Kidney (tissue), 14 donors: Measurements from ENCODE around the gene CCNL1. TPM values are rescaled to one million over a fixed set of nuclear protein-coding genes. Genes with fewer than 3 reads are reported as not detected.

Experiments used
- DNase-seq, 5 donors: peaks; one replicate each; pipeline ENCODE4 v3.0.0-alpha.2; 2013 to 2020
- FAIRE-seq: peaks from 2 replicates; lab custom pipeline; 2012; peaks lifted over from hg19 to GRCh38; lab: Jason Lieb, UNC
- H3K27ac ChIP-seq, 2 donors: one replicate each; pipeline ENCODE4 v1.7.0; 2013; ENCODE audit warnings: low read depth in 2 of 2, low read length in 2 of 2, inconsistent platforms in 1 of 2
- H3K27me3 ChIP-seq: one replicate; pipeline ENCODE4 v1.7.1; 2013; ENCODE audit warnings: low read length, inconsistent platforms; ENCODE audit not compliant: control insufficient read depth, insufficient read depth
- H3K36me3 ChIP-seq, 3 donors: one replicate each; pipeline versions ENCODE4 v1.7.0 to v1.7.1; 2013; ENCODE audit warnings: low read length in 3 of 3, control low read depth in 1 of 3, inconsistent platforms in 1 of 3; ENCODE audit not compliant: insufficient read depth in 3 of 3, control insufficient read depth in 2 of 3
- H3K4me1 ChIP-seq, 3 donors: one replicate each; pipeline versions ENCODE4 v1.7.0 to v1.7.1; 2013; ENCODE audit warnings: low read length in 3 of 3, inconsistent platforms in 1 of 3, low read depth in 1 of 3; ENCODE audit not compliant: control insufficient read depth in 2 of 3, insufficient read depth in 2 of 3
- H3K4me3 ChIP-seq, 3 donors: one replicate each; pipeline versions ENCODE4 v1.7.0 to v1.8.1; 2013; ENCODE audit warnings: low read length in 3 of 3, control low read depth in 1 of 3, inconsistent platforms in 1 of 3
- H3K9ac ChIP-seq, 3 donors: one replicate each; pipeline versions ENCODE4 v1.7.0 to v1.7.1; 2013; ENCODE audit warnings: low read length in 3 of 3, control low read depth in 1 of 3, inconsistent platforms in 1 of 3
- H3K9me3 ChIP-seq, 3 donors: one replicate each; pipeline versions ENCODE4 v1.7.0 to v1.7.1; 2013; ENCODE audit warnings: low read length in 3 of 3, control low read depth in 1 of 3, inconsistent platforms in 1 of 3; ENCODE audit not compliant: control insufficient read depth in 2 of 3, insufficient read depth in 1 of 3
- intact Hi-C: fragments of 100-400 bp; cut with DNase I; formaldehyde crosslinking; loops from one replicate; pipeline ENCODE4 v1.11.1; 2022
- polyA plus RNA-seq: library from polyadenylated mRNA; stranded (reverse); fragments of 350-450 nt; fragmentation: Illumina TruSeq; extraction: RNeasy Lipid Tissue Mini Kit (QIAGEN cat#74804); gene quantifications from one replicate; pipeline ENCODE4 v1.2.3, GENCODE V29; 2014; ENCODE audit warnings: low read depth, low replicate concordance; ENCODE audit not compliant: insufficient read depth
- total RNA-seq: library from RNA; stranded (reverse); fragmentation: NEBNext Ultra II Directional; extraction: Animal tissue kit (Norgen Biotek cat#: 25700); gene quantifications from one replicate; pipeline ENCODE4 v1.2.1, GENCODE V29; 2021
- TF ChIP-seq, protein P1 (sequence below): IDR thresholded peaks from 3 replicates; pipeline ENCODE4 v1.5.1; 2012; ENCODE audit warnings: mild to moderate bottlenecking, moderate library complexity, borderline replicate concordance; ENCODE audit not compliant: insufficient read depth; ENCODE audit errors: extremely low read depth
- donor health status: control.
- donor health status: control.
- donor health status: control.
- donor health status: control.
- donor health status: control.
- donor health status: DM: yes; HTN: yes; CAD: no.
- donor health status: Normal renal cell carcinoma (clear cell type).

CCNL1 gene
- total and polyA plus RNA-seq, 2 donors from 2014 or later: 41.7 to 104 TPM

DNA sequence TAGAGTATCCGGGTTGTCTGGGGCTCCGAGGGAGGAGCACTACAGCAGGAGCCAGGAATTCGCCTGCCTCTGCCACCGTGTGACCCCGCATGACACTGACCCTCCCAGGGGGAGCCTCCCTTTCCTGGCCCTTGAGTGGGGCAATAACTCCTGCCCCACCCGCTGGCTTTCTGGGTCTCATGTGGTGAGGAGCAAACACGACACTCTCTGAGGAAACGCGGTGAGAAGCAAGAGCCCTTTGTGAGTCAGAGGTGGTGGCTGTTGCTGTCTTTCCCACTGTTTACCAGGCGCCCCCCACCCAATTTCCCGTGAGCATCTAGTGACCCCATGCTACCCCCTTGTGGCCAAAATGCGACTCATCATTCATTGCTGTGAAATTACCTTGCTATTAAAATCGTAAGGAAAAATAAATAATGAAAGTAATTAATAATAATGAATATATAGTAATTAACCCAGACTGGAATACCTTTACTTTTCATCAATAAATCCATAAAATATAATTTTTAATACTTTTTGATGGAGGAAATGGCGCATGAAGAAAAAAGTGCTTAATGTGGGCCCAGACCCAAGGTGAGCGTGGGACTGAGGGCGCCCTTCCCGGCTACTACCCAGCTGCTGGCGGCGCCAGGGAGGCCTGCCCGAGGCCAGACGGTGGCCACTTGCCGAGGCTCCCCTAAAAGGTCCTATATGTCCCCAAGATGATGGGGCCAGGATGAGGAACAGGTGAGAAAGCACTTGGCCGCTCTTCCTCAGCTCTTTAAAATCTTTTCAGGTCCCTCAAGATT lies 29.3 kb downstream of the CCNL1 start:
- Histone ChIP-seq H3K9me3 (no peaks in the 10 kb centered on the region), H3K4me3 (no peak overlapping the region), H3K4me1 (peaks cover 0 to 19% (median 17%) of the 10 kb centered on the region in 3 donors), H3K27me3 (no peaks in the 10 kb centered on the region), H3K27ac (peak overlapping the region in 1 of 2 donors; percentile 47), H3K36me3 (no peaks in the 10 kb centered on the region), H3K9ac (no peak overlapping the region)
- no peak for FAIRE-seq
- intact Hi-C loops: loop anchor here (10.0 kb wide), 1 partner anchor 46 kb away; no protein-coding TSS in a partner anchor
- TF ChIP-seq, protein P1, sequence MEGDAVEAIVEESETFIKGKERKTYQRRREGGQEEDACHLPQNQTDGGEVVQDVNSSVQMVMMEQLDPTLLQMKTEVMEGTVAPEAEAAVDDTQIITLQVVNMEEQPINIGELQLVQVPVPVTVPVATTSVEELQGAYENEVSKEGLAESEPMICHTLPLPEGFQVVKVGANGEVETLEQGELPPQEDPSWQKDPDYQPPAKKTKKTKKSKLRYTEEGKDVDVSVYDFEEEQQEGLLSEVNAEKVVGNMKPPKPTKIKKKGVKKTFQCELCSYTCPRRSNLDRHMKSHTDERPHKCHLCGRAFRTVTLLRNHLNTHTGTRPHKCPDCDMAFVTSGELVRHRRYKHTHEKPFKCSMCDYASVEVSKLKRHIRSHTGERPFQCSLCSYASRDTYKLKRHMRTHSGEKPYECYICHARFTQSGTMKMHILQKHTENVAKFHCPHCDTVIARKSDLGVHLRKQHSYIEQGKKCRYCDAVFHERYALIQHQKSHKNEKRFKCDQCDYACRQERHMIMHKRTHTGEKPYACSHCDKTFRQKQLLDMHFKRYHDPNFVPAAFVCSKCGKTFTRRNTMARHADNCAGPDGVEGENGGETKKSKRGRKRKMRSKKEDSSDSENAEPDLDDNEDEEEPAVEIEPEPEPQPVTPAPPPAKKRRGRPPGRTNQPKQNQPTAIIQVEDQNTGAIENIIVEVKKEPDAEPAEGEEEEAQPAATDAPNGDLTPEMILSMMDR: peak; percentile 53
- DNase-seq: peak; percentile 76 to 92 (median 88)

DNA sequence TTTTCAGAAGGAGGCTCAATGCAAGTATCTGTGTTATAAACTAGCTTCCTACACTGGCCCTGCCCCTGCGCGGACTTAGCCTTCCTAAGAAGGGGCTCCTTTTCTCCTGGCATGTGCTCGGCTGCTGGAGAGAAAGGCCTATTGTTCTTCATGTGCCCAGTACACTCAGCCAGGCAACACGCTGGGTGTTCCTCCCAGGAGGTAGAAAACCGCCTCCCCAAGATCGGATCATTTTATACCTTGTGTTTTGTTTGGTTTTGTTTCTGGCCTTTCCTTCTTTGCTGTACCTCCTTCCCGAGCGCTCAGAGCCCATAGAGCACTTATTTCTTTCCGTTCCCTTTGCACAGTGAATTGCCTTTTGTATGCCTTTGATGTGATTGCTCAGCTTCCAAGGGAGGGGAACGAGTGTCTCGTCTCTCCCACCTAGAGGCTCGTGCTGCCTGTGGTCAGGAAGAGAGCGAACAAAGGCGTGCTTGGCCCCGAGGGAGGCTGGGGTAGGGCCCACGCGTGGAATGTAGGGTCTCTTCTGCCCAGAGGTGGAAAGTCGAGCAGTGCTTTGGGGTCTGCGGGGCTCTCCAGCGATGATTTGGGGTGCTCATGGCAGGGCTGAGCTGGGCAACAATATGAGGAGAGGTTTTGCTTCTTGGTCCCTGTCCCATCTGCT lies 30.0 kb downstream of the CCNL1 start:
- TF ChIP-seq, protein P1: no peak
- Histone ChIP-seq H3K36me3 (no peaks in the 10 kb centered on the region), H3K9me3 (no peaks in the 10 kb centered on the region), H3K27ac (peak overlapping the region; percentile 47 to 82), H3K9ac (no peak overlapping the region), H3K27me3 (no peaks in the 10 kb centered on the region), H3K4me3 (no peak overlapping the region), H3K4me1 (peaks cover 0 to 19% (median 10%) of the 10 kb centered on the region in 3 donors)
- no peak for FAIRE-seq
- DNase-seq: peak in 4 of 5 donors; percentile 35 to 63 (median 59)
- intact Hi-C loops: loop anchor here (10.0 kb wide), 1 partner anchor 45 kb away; no protein-coding TSS in a partner anchor

DNA sequence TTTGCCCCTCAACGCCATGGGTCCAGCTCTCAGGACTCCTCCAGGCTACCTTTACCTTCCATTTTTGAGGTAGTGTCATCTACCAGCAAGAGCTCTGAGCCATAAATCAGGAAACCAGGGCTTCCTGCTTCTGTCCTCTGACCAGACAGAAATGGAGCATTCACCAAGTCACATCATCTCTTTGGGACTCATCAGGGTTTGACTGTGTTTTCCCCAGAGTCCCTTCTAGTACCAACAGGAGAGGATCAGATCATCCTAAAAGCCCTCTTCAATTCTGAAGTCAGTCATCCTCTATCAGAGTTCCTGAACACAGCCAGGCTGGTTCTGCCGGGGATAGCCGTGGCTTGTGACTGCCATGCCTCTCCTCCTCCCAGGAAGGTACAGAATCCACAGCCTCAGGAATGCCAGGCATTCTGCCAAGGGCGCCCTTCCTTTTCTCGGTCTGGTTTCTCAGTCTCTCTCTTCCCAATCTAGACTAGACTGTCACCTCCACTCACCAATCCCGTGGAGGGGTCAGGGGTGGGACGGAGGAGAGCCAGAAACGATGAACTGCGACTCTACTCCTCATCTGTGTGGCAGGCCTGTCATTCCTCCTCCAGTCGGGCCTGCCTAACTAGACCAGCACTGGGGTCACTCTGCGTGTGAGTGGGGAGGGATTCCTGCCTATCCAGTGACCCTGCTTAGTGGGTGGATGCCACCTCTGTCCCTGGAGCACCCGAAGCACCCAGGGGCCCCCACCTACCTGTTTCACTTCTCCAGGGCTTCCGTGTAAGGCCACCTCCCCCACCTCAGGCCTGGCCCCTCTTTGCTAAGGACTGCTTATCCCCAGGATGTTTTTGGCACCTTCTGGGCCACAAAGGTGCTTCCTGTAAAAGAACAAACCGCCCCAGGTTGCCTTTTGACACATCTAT lies 30.9 kb downstream of the CCNL1 start:
- DNase-seq (peak; percentile 46 to 80 (median 66)), FAIRE-seq (no peak)
- H3K9ac ChIP-seq: peak overlapping the region in 1 of 3 donors; percentile 9
- intact Hi-C loops: no loop called here
- peak overlapping the region; percentile 35 to 82 for H3K27ac ChIP-seq
- H3K27me3 ChIP-seq: no peaks in the 10 kb centered on the region
- no peak overlapping the region for H3K4me3 ChIP-seq
- H3K9me3 ChIP-seq: no peaks in the 10 kb centered on the region
- TF ChIP-seq, protein P1: no peak
- peaks cover 0 to 14% (median under 1%) of the 10 kb centered on the region in 3 donors for H3K4me1 ChIP-seq
- H3K36me3 ChIP-seq: no peaks in the 10 kb centered on the region
